Heart right ventricle (tissue), 16 donors: ENCODE results near the gene RAI14. TPM values are rescaled to one million over a fixed set of nuclear protein-coding genes. Genes with fewer than 3 reads are reported as not detected.

Source experiments
- ATAC-seq, 8 donors: fragments of 200-7000 bp; cut with Tn5 transposase; one replicate each; pipeline ENCODE4 v1.9.1; 2020; ENCODE audit warnings: mild to moderate bottlenecking in 8 of 8, moderate library complexity in 8 of 8, moderate number of reproducible peaks in 1 of 8
- DNase-seq, 2 donors: peaks; one replicate each; pipeline ENCODE4 v3.0.0-alpha.2; 2020
- H3K27ac ChIP-seq, 10 donors: fragments of 200-600 bp; sonication (generic) in 2 of 10; one replicate each; pipeline versions ENCODE4 v1.5.0 to v1.8.0; 2020 to 2022; ENCODE audit warnings: mild to moderate bottlenecking in 3 of 10
- H3K27me3 ChIP-seq, 7 donors: fragments of 200-600 bp; one replicate each; pipeline ENCODE4 v1.8.0; 2021 to 2022; ENCODE audit warnings: mild to moderate bottlenecking in 2 of 7
- H3K36me3 ChIP-seq, 9 donors: fragments of 200-600 bp; sonication (generic) in 1 of 9; one replicate each; pipeline versions ENCODE4 v1.5.0 to v1.8.0; 2020 to 2022; ENCODE audit warnings: mild to moderate bottlenecking in 2 of 9
- H3K4me1 ChIP-seq, 9 donors: fragments of 200-600 bp; sonication (generic) in 1 of 9; one replicate each; pipeline versions ENCODE4 v1.5.0 to v1.8.0; 2020 to 2022; ENCODE audit warnings: mild to moderate bottlenecking in 4 of 9
- H3K4me3 ChIP-seq, 10 donors: fragments of 200-600 bp; sonication (generic) in 2 of 10; one replicate each; pipeline versions ENCODE4 v1.5.0 to v1.8.0; 2020 to 2022; ENCODE audit warnings: mild to moderate bottlenecking in 7 of 10, moderate library complexity in 2 of 10
- H3K9me3 ChIP-seq, 11 donors: fragments of 200-600 bp in 10 of 11; sonication (generic) in 2 of 11; one replicate each; pipeline versions ENCODE4 v1.5.0 to v1.8.0; 2013 to 2022; ENCODE audit warnings: mild to moderate bottlenecking in 2 of 11, control low read depth in 1 of 11, moderate library complexity in 1 of 11
- WGBS, 2 donors: extraction: QIAGEN DNeasy Blood & Tissue Kit; methylation state at CpG; one replicate each; pipeline ENCODE4 v1.1.7; 2013; ENCODE audit warnings: inconsistent platforms in 1 of 2; 5-methylcytosine and 5-hydroxymethylcytosine counted together
- intact Hi-C, 10 donors: fragments of 100-400 bp; cut with DNase I; formaldehyde crosslinking; loops; one replicate each; pipeline versions ENCODE4 v1.11.1 to v1.14.2; 2022
- polyA plus RNA-seq, 2 donors: library from polyadenylated mRNA; stranded (reverse); fragments of 200-250 nt; gene quantifications; one replicate each; pipeline ENCODE4 v1.2.3, GENCODE V29; 2013
- total RNA-seq, 10 donors: library from RNA; stranded (reverse); fragmentation: NEBNext Ultra II Directional in 3 of 10; extraction: Animal tissue kit (Norgen Biotek cat#: 25700) in 3 of 10; gene quantifications; one replicate each; pipeline versions ENCODE4 v1.2.1 to v1.2.4, GENCODE V29; 2021 to 2023
- TF ChIP-seq, protein P1 (sequence below), 9 donors: fragments of 200-600 bp; sonication (generic) in 2 of 9; IDR thresholded peaks; one replicate each; pipeline versions ENCODE4 v1.5.0 to v1.8.0; 2021 to 2022; ENCODE audit warnings: antibody characterized with exemption in 9 of 9, mild to moderate bottlenecking in 5 of 9, moderate library complexity in 1 of 9
- donor health status: Arrhythmogenic right ventricular cardiomyopathy.
- donor health status: ischemic (EF 13 %, LVEDD 7.1; RV severe dilation, severe dysfunction).
- donor health status: healthy with polysubstance abuse.
- donor health status: DM: no; HTN: yes; CAD: no.
- donor health status: DM: no; HTN: no; CAD: no.
- donor health status: ischemic (EF 25% LVEDD 6.9; RV normal size, moderate dysfunction).
- donor health status: ischemic (EF 25% LVEDD 5.7; RV mildly dilated, moderate dysfunction).
- donor health status: healthy.
- donor health status: DM: yes; HTN: yes; CAD: no.
- donor health status: Ischemic cardiomyopathy.
- donor health status: ischemic (EF 35%, LVEDD 5.7; RV mildly dilated, moderate dysfunction).
- donor health status: nonischemic (EF 11% LVEDD 7.7; RV severe dilation, severe dysfunction).
- donor health status: DM: yes; HTN: yes; CAD: no.
- donor health status: PGD.
- donor health status: ischemic (EF 29% LVEDD 5.4; RV normal size, mild dysfunction).
- donor health status: nonischemic (EF 23%, LVEDD 6.1; RV moderate dilation, normal function).

The RAI14 gene
- total and polyA plus RNA-seq, 12 donors: 3.3 to 25.5 (median 9.3) TPM

DNA sequence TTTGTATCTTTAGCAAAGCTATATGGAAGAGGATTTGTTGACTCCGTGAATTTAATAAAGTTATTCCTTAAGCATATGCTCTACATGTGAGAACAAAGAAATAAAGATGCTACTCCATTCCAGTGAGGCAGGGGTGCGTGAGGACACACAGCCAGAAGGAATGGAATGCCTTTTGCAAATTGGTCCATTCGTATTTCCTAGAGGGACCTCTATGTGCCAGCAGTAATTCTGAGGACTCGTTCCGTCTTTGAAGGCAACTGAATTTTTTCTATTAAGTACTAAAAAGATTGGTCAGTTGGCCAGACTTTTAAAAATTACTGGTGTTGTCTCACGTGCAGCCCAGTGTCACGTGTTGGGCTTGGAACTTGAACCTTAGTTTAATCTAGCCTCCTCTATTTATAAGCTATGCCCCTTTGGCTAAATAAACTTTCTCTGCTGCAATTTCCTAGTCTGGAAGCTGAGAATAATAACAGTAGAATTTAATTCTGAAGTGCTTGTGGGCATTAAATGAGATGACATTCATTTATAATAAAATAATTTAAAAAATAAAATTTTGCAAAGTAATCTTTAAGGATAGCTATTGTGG is 13.9 kb downstream of the RAI14 start:
- 39 to 48% methylated on average over 7 of the region's 7 CpGs for WGBS, 2 donors
- no peak for ATAC-seq
- no peak overlapping the region for H3K27ac ChIP-seq
- H3K36me3 ChIP-seq: peaks cover 0 to 12% (median 0%) of the 10 kb centered on the region in 9 donors
- H3K27me3 ChIP-seq: no peaks in the 10 kb centered on the region
- no peak overlapping the region for H3K4me3 ChIP-seq
- intact Hi-C loops: loop anchor here in 1 of 10 donors (10.0 kb wide), 1 partner anchor 245 kb away; the partner anchor contains the start of genes BRIX1 and RAD1
- DNase-seq: no peak
- H3K4me1 ChIP-seq: peaks cover 0 to 44% (median 20%) of the 10 kb centered on the region in 9 donors
- TF ChIP-seq, protein P1, sequence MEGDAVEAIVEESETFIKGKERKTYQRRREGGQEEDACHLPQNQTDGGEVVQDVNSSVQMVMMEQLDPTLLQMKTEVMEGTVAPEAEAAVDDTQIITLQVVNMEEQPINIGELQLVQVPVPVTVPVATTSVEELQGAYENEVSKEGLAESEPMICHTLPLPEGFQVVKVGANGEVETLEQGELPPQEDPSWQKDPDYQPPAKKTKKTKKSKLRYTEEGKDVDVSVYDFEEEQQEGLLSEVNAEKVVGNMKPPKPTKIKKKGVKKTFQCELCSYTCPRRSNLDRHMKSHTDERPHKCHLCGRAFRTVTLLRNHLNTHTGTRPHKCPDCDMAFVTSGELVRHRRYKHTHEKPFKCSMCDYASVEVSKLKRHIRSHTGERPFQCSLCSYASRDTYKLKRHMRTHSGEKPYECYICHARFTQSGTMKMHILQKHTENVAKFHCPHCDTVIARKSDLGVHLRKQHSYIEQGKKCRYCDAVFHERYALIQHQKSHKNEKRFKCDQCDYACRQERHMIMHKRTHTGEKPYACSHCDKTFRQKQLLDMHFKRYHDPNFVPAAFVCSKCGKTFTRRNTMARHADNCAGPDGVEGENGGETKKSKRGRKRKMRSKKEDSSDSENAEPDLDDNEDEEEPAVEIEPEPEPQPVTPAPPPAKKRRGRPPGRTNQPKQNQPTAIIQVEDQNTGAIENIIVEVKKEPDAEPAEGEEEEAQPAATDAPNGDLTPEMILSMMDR (IDR thresholded peaks at IDR 0.05): no peak
- no peaks in the 10 kb centered on the region for H3K9me3 ChIP-seq

DNA sequence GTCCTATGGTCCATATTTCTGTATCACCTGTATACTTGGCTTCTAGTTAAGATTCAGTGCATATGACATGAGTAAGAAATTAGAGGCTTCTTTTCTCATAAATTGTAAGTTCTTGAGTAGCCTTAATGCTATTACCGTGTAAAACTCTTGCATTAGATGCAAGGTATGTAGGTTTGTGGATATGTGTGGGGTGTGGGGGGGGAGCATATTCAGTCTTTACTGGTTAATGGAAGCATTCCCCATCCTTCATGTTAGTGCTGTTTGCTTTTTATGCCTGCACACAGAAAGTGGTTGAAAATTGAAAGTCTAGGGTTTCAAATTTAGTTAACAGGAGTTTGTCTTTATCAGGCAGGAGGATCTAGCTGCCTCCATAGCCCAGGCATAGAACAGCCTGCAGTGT is 16.1 kb downstream of the RAI14 start:
- Histone ChIP-seq H3K36me3 (peaks cover 0 to 10% (median 0%) of the 10 kb centered on the region in 9 donors), H3K27ac (no peak overlapping the region), H3K27me3 (no peaks in the 10 kb centered on the region), H3K9me3 (no peaks in the 10 kb centered on the region), H3K4me1 (peaks cover 0 to 45% (median 23%) of the 10 kb centered on the region in 9 donors), H3K4me3 (no peak overlapping the region)
- 95 to 100% methylated on average over 1 of the region's 1 CpG for WGBS, 2 donors
- DNase-seq (no peak), ATAC-seq (no peak)
- TF ChIP-seq, protein P1 (IDR thresholded peaks at IDR 0.05): no peak
- intact Hi-C loops: no loop called here

DNA sequence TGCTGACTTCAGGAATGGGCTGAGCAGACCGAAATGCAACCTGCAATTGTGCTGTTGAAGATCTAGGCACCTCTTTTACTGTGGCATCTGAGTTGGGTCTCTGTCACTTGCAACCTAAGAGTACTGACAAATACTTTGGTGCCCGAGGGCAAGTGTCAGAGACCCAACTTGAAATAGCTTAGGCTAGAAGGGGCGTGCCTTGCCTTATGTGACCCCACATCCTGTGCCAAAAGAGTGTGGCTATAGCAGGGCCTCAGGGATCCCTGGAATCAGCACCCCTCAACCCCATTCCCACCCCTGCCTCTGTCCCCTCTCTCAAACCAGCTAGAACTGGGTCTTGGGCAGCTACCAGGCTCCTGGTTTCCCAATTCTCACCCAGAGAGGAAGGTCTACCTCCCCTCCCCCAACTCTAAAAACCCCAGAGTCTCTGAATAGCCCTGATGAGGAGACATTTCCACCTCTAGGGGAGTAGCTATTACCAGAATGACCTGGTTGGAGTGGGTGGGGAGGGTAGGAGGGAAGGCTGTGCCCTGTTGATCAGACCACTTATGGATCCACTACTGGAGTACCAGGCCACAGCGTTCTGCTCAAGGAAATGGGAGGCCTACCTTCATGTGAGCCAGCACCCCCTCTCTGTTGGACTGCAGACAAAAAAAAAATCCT is 17.5 kb downstream of the RAI14 start:
- TF ChIP-seq, protein P1 (IDR thresholded peaks at IDR 0.05): no peak
- no peak for DNase-seq
- WGBS, 2 donors: 71 to 78% methylated on average over 4 of the region's 4 CpGs
- Histone ChIP-seq H3K27ac (peak overlapping the region in 7 of 10 donors; percentile 5 to 73 (median 63)), H3K27me3 (no peaks in the 10 kb centered on the region), H3K36me3 (no peaks in the 10 kb centered on the region), H3K9me3 (no peaks in the 10 kb centered on the region), H3K4me3 (no peak overlapping the region), H3K4me1 (peaks cover 0 to 45% (median 23%) of the 10 kb centered on the region in 9 donors)
- ATAC-seq: peak in 5 of 8 donors; percentile 7 to 41 (median 24)
- intact Hi-C loops: no loop called here

DNA sequence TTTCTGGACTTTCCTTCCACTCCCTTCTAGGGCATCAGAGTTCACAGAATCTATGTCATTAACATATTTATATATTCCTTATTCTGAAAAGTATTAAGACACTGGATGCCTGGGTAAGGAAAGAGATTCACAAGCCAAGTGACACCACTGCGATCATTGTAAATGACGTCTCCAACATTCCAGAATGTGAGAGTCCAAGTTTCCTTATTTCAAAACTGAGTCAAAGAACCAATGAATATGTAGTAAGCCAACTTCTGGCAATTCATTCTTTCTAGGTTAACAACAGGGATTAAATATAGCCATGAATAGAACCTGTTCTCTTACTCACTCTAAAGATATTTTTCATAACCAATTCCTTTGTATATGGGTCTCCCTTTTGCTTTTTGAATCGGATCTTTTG is 18.1 kb downstream of the RAI14 start:
- Histone ChIP-seq H3K27ac (peak overlapping the region in 7 of 10 donors; percentile 5 to 73 (median 63)), H3K27me3 (no peaks in the 10 kb centered on the region), H3K9me3 (no peaks in the 10 kb centered on the region), H3K4me1 (peaks cover 0 to 45% (median 23%) of the 10 kb centered on the region in 9 donors), H3K4me3 (no peak overlapping the region), H3K36me3 (no peaks in the 10 kb centered on the region)
- ATAC-seq: peak in 7 of 8 donors; percentile 29 to 83 (median 75)
- intact Hi-C loops: no loop called here
- no peak for DNase-seq
- TF ChIP-seq, protein P1 (IDR thresholded peaks at IDR 0.05): no peak
- WGBS, 2 donors: 50 to 63% methylated on average over 3 of the region's 3 CpGs
